ENCODE data around the gene TBCCD1. TPM values are rescaled to one million over a fixed set of nuclear protein-coding genes. Genes with fewer than 3 reads are reported as not detected.

Gene TBCCD1
- total RNA-seq, 1 experiment from 2014 or later: 7.4 TPM

DNA sequence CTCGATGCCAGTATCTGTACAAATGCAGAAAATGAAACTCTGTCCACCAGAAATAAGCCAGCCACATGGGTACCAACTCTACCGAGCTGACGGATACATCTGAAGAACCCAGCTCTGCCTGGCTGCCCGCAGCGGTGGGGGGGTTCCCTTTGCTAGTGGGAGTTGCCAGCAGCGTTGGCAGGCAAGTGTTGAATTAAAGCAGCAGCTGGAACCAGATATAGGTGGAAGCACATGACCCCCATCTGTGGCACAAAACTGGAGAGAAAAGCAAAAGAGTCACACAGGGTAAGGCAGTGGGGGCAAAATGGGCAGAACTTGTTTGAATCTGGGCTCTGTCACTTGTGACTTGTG, 40.9 kb downstream of the TBCCD1 start:
- no peaks in the 10 kb centered on the region for H3K9me3 ChIP-seq (ENCODE audit: control insufficient read depth, low read depth, low read length)
- no peak overlapping the region for H3K27ac Mint-ChIP-seq
- peaks cover 6 to 12% of the 10 kb centered on the region in 2 experiments for H3K4me1 Mint-ChIP-seq
- no peak overlapping the region for H4K5ac ChIP-seq (ENCODE audit: insufficient read length, low read depth, low read length)
- H3K4ac ChIP-seq (ENCODE audit: low read depth, low read length): no peak overlapping the region
- no peaks in the 10 kb centered on the region for H3K27me3 ChIP-seq (ENCODE audit: insufficient read depth, low read length)
- no peaks in the 10 kb centered on the region for H3K79me1 ChIP-seq (ENCODE audit: insufficient read depth, low read depth, low read length, poor library complexity, severe bottlenecking)
- no peak overlapping the region for H2BK5ac ChIP-seq (ENCODE audit: insufficient read length, low read length)
- peaks cover 10% of the 10 kb centered on the region; the same call in 1 of the 2 replicates for H3K27me3 Mint-ChIP-seq (ENCODE audit: low read depth)
- no peaks in the 10 kb centered on the region for H3K79me2 ChIP-seq (ENCODE audit: insufficient read depth, low read length)
- no CpG with 5 or more reads among the region's 6 CpGs for WGBS (ENCODE audit: extremely low coverage, insufficient read length, low lambda C conversion rate)
- peaks cover 0 to 2% of the 10 kb centered on the region in 2 experiments; a peak in 3 of 5 replicates for H3K9me3 Mint-ChIP-seq
- no peaks in the 10 kb centered on the region for H3K23me2 ChIP-seq (ENCODE audit: insufficient read length, low read depth, low read length, poor library complexity, severe bottlenecking)
- H3K4me3 Mint-ChIP-seq: no peak overlapping the region
- H3K56ac ChIP-seq (ENCODE audit: insufficient read length, low read depth, low read length): no peak overlapping the region
- no peak for DNase-seq
- H4K20me1 ChIP-seq (ENCODE audit: control insufficient read depth, insufficient read depth, insufficient read length): no peaks in the 10 kb centered on the region
- no peak overlapping the region for H3K18ac ChIP-seq (ENCODE audit: insufficient read length, low read depth, low read length)
- no peak overlapping the region for H3K27ac ChIP-seq (ENCODE audit: insufficient read length, low read depth, low read length)
- H3K4me2 ChIP-seq (ENCODE audit: insufficient read depth, insufficient read length, low read length): no peak overlapping the region
- peaks cover 2% of the 10 kb centered on the region; the same call in 1 of the 2 replicates for H3K4me1 ChIP-seq (ENCODE audit: insufficient read depth, low read length)
- no peak overlapping the region for H3K14ac ChIP-seq (ENCODE audit: insufficient read depth, low read length)
- no peak overlapping the region for H2AK5ac ChIP-seq (ENCODE audit: insufficient read length, low read length)
- H4K91ac ChIP-seq (ENCODE audit: insufficient read length, low read depth, low read length): no peak overlapping the region
- no peak overlapping the region for H3K9ac ChIP-seq (ENCODE audit: extremely low read depth, insufficient read length, low read length)
- H2BK12ac ChIP-seq (ENCODE audit: insufficient read length, low read depth, low read length): no peak overlapping the region
- no peak overlapping the region for H2BK15ac ChIP-seq (ENCODE audit: low read depth, low read length)
- H2BK120ac ChIP-seq (ENCODE audit: low read depth, low read length, poor library complexity, severe bottlenecking): no peak overlapping the region
- no peak overlapping the region for H3T11ph ChIP-seq (ENCODE audit: low read length)
- TF ChIP-seq, protein P1, sequence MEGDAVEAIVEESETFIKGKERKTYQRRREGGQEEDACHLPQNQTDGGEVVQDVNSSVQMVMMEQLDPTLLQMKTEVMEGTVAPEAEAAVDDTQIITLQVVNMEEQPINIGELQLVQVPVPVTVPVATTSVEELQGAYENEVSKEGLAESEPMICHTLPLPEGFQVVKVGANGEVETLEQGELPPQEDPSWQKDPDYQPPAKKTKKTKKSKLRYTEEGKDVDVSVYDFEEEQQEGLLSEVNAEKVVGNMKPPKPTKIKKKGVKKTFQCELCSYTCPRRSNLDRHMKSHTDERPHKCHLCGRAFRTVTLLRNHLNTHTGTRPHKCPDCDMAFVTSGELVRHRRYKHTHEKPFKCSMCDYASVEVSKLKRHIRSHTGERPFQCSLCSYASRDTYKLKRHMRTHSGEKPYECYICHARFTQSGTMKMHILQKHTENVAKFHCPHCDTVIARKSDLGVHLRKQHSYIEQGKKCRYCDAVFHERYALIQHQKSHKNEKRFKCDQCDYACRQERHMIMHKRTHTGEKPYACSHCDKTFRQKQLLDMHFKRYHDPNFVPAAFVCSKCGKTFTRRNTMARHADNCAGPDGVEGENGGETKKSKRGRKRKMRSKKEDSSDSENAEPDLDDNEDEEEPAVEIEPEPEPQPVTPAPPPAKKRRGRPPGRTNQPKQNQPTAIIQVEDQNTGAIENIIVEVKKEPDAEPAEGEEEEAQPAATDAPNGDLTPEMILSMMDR (conservative IDR thresholded peaks at IDR 0.05): no peak
- no peak overlapping the region for H2BK20ac ChIP-seq (ENCODE audit: low read depth, low read length, poor library complexity, severe bottlenecking)
- H4K8ac ChIP-seq (replicated peaks; ENCODE audit: insufficient read length, low read depth, low read length): no peak overlapping the region
- H3K36me3 Mint-ChIP-seq (ENCODE audit: insufficient read depth in 1 of 3, low read depth in 3 of 3): no peaks in the 10 kb centered on the region; a peak in 1 of 7 replicates
- H2AFZ ChIP-seq (ENCODE audit: low read length): no peak overlapping the region
- no peak overlapping the region for H3K23ac ChIP-seq (ENCODE audit: insufficient read length, low read depth, low read length)

All from H9 (cell line).